Measurements from ENCODE around the gene TNFRSF1B. TPM values are rescaled to one million over a fixed set of nuclear protein-coding genes. Genes with fewer than 3 reads are reported as not detected.
A peak's percentile ranks its signal among the peaks of the same experiment; 100 is the strongest.

Gene TNFRSF1B
- total RNA-seq, 1 donor from 2014 or later = under 0.01 TPM

- H3K27me3 ChIP-seq (ENCODE audit: control insufficient read depth, insufficient read depth, low read length) = peaks cover 22% of the 10 kb centered on the region
- FAIRE-seq (no peak), DNase-seq (ENCODE audit: low read depth) (no peak)
- H3K4me3 ChIP-seq (ENCODE audit: low read depth, low read length) = no peak overlapping the region
- no peak for TF ChIP-seq CTCF (IDR thresholded peaks at IDR 0.05; ENCODE audit: insufficient read depth, low read length, severe bottlenecking)
- H3K36me3 ChIP-seq (ENCODE audit: control insufficient read depth, insufficient read depth, low read length) = no peaks in the 10 kb centered on the region
Measured at GRCh38 chr1:12185918-12186678, 19.3 kb downstream of the TNFRSF1B start.

GRCh38 chr1:12186679-12186985 is 19.8 kb downstream of the TNFRSF1B start:
- no peak overlapping the region for H3K4me3 ChIP-seq (ENCODE audit: low read depth, low read length)
- FAIRE-seq (no peak), DNase-seq (ENCODE audit: low read depth) (no peak)
- H3K27me3 ChIP-seq (ENCODE audit: control insufficient read depth, insufficient read depth, low read length) = peaks cover 23% of the 10 kb centered on the region
- H3K36me3 ChIP-seq (ENCODE audit: control insufficient read depth, insufficient read depth, low read length) = no peaks in the 10 kb centered on the region
- TF ChIP-seq CTCF (IDR thresholded peaks at IDR 0.05; ENCODE audit: insufficient read depth, low read length, severe bottlenecking) = no peak

GRCh38 chr1:12188115-12188514 is 21.3 kb downstream of the TNFRSF1B start:
- no peak overlapping the region for H3K4me3 ChIP-seq (ENCODE audit: low read depth, low read length)
- no peak for DNase-seq (ENCODE audit: low read depth)
- no peaks in the 10 kb centered on the region for H3K36me3 ChIP-seq (ENCODE audit: control insufficient read depth, insufficient read depth, low read length)
- TF ChIP-seq CTCF (IDR thresholded peaks at IDR 0.05; ENCODE audit: insufficient read depth, low read length, severe bottlenecking) = no peak
- peaks cover 21% of the 10 kb centered on the region for H3K27me3 ChIP-seq (ENCODE audit: control insufficient read depth, insufficient read depth, low read length)
- FAIRE-seq = peak; percentile 70

- DNase-seq (ENCODE audit: low read depth) = no peak
- no peak for TF ChIP-seq CTCF (IDR thresholded peaks at IDR 0.05; ENCODE audit: insufficient read depth, low read length, severe bottlenecking)
- FAIRE-seq = no peak
- Histone ChIP-seq H3K36me3 (ENCODE audit: control insufficient read depth, insufficient read depth, low read length) (no peaks in the 10 kb centered on the region), H3K4me3 (ENCODE audit: low read depth, low read length) (no peak overlapping the region), H3K27me3 (ENCODE audit: control insufficient read depth, insufficient read depth, low read length) (peaks cover 21% of the 10 kb centered on the region)
Measured at GRCh38 chr1:12188657-12189327, 22.0 kb downstream of the TNFRSF1B start.

- no peak for FAIRE-seq
- Histone ChIP-seq H3K27me3 (ENCODE audit: control insufficient read depth, insufficient read depth, low read length) (peaks cover 20% of the 10 kb centered on the region), H3K36me3 (ENCODE audit: control insufficient read depth, insufficient read depth, low read length) (no peaks in the 10 kb centered on the region), H3K4me3 (ENCODE audit: low read depth, low read length) (no peak overlapping the region)
- no peak for TF ChIP-seq CTCF (IDR thresholded peaks at IDR 0.05; ENCODE audit: insufficient read depth, low read length, severe bottlenecking)
- no peak for DNase-seq (ENCODE audit: low read depth)
Measured at GRCh38 chr1:12189328-12189682, 22.5 kb downstream of the TNFRSF1B start.
